ENCODE results near the gene PNKP. TPM values are rescaled to one million over a fixed set of nuclear protein-coding genes. Genes with fewer than 3 reads are reported as not detected.
A peak's percentile ranks its signal among the peaks of the same experiment; 100 is the strongest.

Gene PNKP
- total and polyA plus RNA-seq, 9 of the 15 experiments (the other 6 are each of a cell fraction or from before 2014, with no cell fraction given) = 2.8 to 85.4 (median 25.3) TPM

GRCh38 chr19:49839713-49840112 is 27.7 kb downstream of the PNKP start (continued):
- TF ChIP-seq ZNF766 (CRISPR knock-in tag; conservative IDR thresholded peaks at IDR 0.05) (no peak), ARID2 (IDR thresholded peaks at IDR 0.05) (no peak), PURB (CRISPR knock-in tag; IDR thresholded peaks at IDR 0.05; ENCODE audit: low read depth) (no peak), MAFF (IDR thresholded peaks at IDR 0.05; ENCODE audit: low read length) (no peak), HEY1 (CRISPR knock-in tag; IDR thresholded peaks at IDR 0.05; ENCODE audit: borderline replicate concordance) (no peak), NCOR1 (IDR thresholded peaks at IDR 0.05) (no peak)
- TF ChIP-seq, protein P1, sequence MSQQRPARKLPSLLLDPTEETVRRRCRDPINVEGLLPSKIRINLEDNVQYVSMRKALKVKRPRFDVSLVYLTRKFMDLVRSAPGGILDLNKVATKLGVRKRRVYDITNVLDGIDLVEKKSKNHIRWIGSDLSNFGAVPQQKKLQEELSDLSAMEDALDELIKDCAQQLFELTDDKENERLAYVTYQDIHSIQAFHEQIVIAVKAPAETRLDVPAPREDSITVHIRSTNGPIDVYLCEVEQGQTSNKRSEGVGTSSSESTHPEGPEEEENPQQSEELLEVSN (IDR thresholded peaks at IDR 0.05; ENCODE audit: borderline replicate concordance in 1 of 2, extremely low read depth in 1 of 2, insufficient read depth in 1 of 2, insufficient read length in 1 of 2, low read depth in 1 of 2, low read length in 1 of 2, poor library complexity in 1 of 2, severe bottlenecking in 1 of 2) = no peak

DNA sequence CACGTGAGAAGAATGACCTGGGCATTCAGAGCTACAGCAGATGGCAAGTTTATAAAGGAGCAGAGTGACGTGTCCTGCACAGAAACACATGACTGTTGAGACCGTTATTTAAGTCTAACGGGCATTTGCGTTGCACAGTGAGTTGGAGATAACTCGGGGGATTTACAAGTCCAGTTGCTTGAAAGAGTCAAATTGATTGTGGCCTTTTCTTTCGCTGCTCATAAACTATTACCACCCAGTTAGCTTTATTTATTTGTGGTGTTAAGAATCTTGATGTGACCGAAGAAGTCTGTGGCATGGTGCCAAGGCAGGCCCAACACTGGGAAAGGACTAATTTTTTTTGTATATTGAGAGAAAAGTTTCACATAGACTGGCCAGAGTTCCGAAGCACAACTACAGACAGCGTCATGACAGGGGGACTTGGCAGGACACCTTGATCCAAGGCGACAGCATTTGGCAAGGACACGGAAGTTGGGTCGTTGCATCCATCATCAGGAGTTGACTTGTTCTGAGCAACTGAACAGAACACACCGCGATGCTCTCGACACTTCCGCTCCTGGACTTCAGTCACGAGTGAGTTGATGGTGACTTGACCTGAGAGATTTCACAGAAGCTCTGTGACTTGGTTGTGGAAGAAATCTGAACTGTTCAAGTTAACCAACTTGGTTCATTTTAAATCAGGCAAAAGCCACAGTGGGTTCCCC is 28.3 kb downstream of the PNKP start:
- Histone ChIP-seq H3K27me3 (ENCODE audit: control insufficient read depth in 2 of 2, insufficient read depth in 2 of 2, low read length in 2 of 2) (no peaks in the 10 kb centered on the region), H3K4me1 (replicated peaks in 1 of 2; ENCODE audit: control insufficient read depth in 2 of 2, insufficient read depth in 2 of 2, low read length in 2 of 2) (peaks cover 0 to 20% of the 10 kb centered on the region in 2 experiments; a peak in 2 of 5 replicates), H3K79me2 (ENCODE audit: control insufficient read depth, insufficient read depth, low read length) (no peaks in the 10 kb centered on the region), H3K27ac (ENCODE audit: extremely low read depth, low read depth, low read length) (no peak overlapping the region), H3K4me2 (ENCODE audit: insufficient read depth, low read length) (no peak overlapping the region), H3K4me3 (no peak overlapping the region), H3K9me1 (ENCODE audit: control insufficient read depth, insufficient read depth, low read length) (peaks cover 2% of the 10 kb centered on the region), H3K9me3 (replicated peaks; ENCODE audit: control insufficient read depth, insufficient read depth, low read depth, low read length) (no peaks in the 10 kb centered on the region), H2AFZ (ENCODE audit: low read depth, low read length) (no peak overlapping the region), H4K20me1 (replicated peaks; ENCODE audit: control insufficient read depth, insufficient read depth, low read length) (no peaks in the 10 kb centered on the region), H3K9ac (ENCODE audit: insufficient read depth in 1 of 2, low read depth in 2 of 2, low read length in 2 of 2) (no peak overlapping the region), H3K36me3 (ENCODE audit: control insufficient read depth, insufficient read depth, low read length) (peaks cover 69% of the 10 kb centered on the region)
- intact Hi-C loops (cut with micrococcal nuclease) (no loop called here), in situ Hi-C loops (cut with MboI) (no loop called here)
- ATAC-seq = no peak
- CTCF ChIA-PET (ENCODE audit: low intra/inter-chr PET ratio) = no interaction called here
- BruUV-seq (replicated peaks) = TSS peak; percentile 40
- FAIRE-seq = peak; percentile 44
- no peak for DNase-seq (ENCODE audit: extremely low read depth in 1 of 4, low spot score in 3 of 4)
- TF ChIP-seq GTF2A2 (tag; IDR thresholded peaks at IDR 0.05) (no peak), NFIC (IDR thresholded peaks at IDR 0.05) (peak; percentile 68)
- 93% methylated on average over 17 of the region's 18 CpGs for WGBS (ENCODE audit: insufficient coverage, low coverage, missing lambda C conversion rate)
- POLR2A ChIA-PET = interaction anchor here (1.0 kb wide), 1 partner anchor 11 kb away, joined by 3 read pairs; no protein-coding TSS in a partner anchor
